Stimulated activated CD8-positive, alpha-beta memory T cell treated with anti-CD3 and anti-CD28 coated beads, Interleukin-7, amount 100 ng/mL, for 4 hours (primary cell): ENCODE data around the gene NDUFAF2.
"Not testable (repeated sequence)": the region's sequence is repeated elsewhere in the genome, so short reads cannot be mapped to it uniquely, and the experiment has no call there.

Experiments
- DNase-seq, 2 donors: peaks; one replicate each; pipeline ENCODE4 v3.0.0-alpha.2; 2020; ENCODE audit warnings: low read depth in 2 of 2

The NDUFAF2 gene

DNA sequence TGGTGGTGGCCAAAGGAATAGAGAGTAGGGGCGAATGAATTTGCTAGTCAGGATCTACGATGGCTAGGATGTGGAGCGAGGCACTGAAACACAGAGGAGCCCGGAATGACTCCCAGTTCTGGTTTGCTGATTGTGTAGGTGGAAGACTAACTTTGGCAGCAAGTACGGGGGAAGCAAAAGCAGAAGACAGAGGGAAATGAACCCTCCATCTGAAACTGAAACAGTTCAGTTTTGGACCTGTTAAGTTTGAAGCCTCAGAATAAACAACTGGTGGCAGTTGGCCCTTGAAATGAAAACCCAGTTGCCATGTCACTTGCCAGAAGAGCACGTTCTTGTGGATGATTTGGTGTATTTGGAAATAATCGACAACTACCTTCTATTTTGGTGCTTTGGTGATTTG, 232.7 kb downstream of the NDUFAF2 start:
- DNase-seq: no peak

- DNase-seq: no peak
Observed at GRCh38 chr5:61178702-61179101, 233.7 kb downstream of the NDUFAF2 start.

- no peak for DNase-seq
Observed at GRCh38 chr5:61180886-61181285, 235.9 kb downstream of the NDUFAF2 start.

- DNase-seq: no peak
Observed at GRCh38 chr5:61182449-61182848, 237.4 kb downstream of the NDUFAF2 start.

DNA sequence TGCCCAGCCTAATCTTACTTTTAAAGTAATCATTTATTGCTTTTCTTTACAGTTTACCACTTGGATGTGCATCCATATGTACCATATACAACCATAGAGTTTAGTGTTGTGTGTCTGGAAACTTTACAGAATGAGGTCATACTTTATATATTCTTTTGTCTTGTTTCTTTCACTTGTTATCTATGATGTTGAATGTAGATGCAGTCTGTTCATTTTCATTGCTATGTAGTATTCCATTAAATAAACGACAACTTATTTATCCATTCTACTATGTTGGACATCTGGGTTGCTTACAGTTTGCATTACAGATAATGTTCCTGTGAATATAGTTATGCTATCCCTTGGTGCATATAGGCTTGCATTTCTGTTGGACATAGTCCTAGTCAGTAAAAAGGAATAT, 238.5 kb downstream of the NDUFAF2 start:
- DNase-seq: no peak

DNA sequence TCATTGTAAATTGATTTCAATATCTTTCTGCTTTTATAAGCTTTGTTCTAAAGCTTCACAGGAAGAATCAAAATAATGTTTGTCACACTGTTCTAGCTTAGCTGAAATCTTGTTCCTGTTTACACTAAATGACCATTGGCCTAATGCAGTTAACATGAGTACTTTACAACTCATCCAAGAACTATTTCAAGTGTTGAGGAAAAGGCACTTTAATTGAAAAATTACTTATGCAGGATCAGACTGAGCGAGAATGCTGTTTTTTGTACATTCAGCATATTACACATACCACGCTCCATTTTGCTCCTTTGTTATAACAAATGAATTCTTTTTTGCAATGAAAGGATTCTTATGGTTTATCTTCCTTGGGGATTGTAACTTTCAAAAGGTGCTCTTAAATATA, 239.7 kb downstream of the NDUFAF2 start:
- no peak for DNase-seq

DNA sequence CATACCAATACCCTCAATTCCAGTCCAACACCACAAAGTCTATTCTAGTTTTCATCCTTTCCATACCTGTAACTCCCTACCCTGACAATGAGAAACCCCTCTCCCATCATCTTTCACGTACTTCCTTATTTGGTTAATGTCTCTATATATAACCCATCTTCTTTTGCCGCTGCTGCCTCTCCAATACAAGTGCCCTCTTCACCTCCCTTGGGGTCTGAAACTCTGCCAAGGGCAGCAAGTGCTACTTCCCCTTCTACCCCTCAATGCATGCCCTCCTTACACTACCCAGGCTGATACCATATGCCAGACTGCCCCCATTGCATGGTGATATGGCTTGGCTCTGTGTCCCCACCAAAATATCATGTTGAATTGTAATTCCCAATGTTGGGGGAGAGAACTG, 241.6 kb downstream of the NDUFAF2 start:
- no peak for DNase-seq

DNA sequence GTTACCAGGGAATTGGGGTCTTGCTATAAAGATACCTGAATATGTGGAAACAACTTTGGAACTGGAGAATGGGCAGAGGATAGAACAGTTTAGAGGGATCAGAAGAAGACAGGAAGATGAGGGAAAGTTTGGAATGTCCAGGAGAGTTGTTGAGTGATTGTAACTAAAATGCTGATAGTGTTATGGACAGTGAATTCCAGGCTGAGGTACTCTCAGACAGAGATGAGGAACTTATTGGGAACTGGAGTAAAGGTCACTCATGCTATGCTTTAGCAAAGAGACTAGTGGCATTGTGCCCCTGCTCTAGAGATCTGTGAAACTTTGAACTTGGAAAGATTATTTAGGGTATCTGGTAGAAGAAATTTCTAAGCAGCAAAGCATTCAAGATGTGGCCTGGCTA, 242.3 kb downstream of the NDUFAF2 start:
- not testable (repeated sequence) for DNase-seq

DNA sequence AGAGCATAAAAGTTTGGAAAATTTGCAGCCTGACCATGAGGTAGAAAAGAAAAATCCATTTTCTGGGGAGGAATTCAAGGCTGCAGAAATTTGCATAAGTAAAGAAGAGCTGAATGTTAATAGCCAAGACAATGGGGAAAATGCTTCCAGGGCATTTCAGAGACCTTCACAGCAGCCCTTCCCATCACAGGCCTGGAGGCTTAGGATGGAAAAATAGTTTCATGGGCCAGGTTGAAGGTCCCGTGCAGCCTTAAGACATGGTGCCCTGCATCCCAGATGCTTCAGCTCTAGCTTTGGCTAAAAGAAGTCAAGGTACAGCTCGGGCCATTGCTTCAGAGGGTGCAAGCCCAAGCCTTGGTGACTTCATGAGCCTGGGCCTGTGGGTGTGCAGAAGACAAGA, 242.8 kb downstream of the NDUFAF2 start:
- DNase-seq: not testable (repeated sequence)

DNA sequence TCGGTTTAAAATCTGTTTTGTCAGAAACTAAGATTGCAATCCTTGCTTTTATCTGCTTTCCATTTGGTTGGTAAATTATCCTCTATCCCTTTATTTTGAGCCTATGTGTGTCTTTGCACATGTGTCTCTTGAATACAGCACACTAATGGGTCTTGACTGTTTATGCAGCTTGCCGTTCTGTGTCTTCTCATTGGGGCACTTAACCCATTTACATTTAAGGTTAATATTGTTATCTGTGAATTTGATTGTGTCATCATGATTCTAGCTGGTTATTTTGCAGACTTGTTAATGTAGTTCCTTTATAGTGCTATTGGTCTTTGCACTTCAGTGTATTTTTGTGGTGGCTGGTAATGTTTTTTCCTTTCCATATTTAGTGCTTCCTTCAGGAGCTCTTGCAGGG, 253.6 kb downstream of the NDUFAF2 start:
- DNase-seq: no peak

GRCh38 chr5:61200582-61201155, 255.7 kb downstream of the NDUFAF2 start:
- no peak for DNase-seq

- DNase-seq: no peak
Observed at GRCh38 chr5:61202213-61202612, 257.2 kb downstream of the NDUFAF2 start.
